ENCODE data around the gene PCBP3.

PCBP3 gene

GRCh38 chr21:45797338-45797737 lies 153.8 kb downstream of the PCBP3 start:
- TF ChIP-seq CTCF (IDR thresholded peaks at IDR 0.05) = no peak

- TF ChIP-seq CTCF (IDR thresholded peaks at IDR 0.05) = no peak
Measured at GRCh38 chr21:45799765-45800338, 156.3 kb downstream of the PCBP3 start.

GRCh38 chr21:45800339-45801080 lies 157.0 kb downstream of the PCBP3 start:
- no peak for TF ChIP-seq CTCF (IDR thresholded peaks at IDR 0.05)

GRCh38 chr21:45801129-45801964 lies 157.8 kb downstream of the PCBP3 start:
- no peak for TF ChIP-seq CTCF (IDR thresholded peaks at IDR 0.05)

DNA sequence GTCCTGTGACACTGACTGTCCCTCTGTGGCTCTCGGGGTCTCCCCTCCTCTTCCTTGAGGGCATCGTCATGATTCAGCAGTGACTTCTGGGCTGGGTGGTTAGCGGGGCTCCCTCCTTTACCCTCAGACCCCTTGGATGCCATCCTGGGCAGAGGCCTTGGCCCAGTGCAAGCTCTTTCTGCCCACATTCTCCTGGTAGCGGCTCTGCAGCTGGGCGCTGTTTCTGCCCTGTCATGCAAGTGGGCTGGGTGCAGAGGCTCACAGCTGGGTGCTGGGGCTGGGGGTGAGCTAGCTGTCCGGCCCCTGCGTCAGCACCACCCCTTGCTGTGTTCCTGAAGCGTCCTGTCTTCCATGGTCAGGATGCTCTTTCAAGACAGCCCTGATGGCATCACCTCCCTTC lies 158.5 kb downstream of the PCBP3 start:
- no peak for TF ChIP-seq CTCF (IDR thresholded peaks at IDR 0.05)

GRCh38 chr21:45802425-45802824 lies 158.9 kb downstream of the PCBP3 start:
- TF ChIP-seq CTCF (IDR thresholded peaks at IDR 0.05) = no peak

- no peak for TF ChIP-seq CTCF (IDR thresholded peaks at IDR 0.05)
Measured at GRCh38 chr21:45802956-45803617, 159.6 kb downstream of the PCBP3 start.

Data from LNCAP (cell line).